Rectal smooth muscle tissue (tissue), 1 donor: ENCODE results near the gene KRTAP4-9.
"Not testable (repeated sequence)": the region's sequence is repeated elsewhere in the genome, so short reads cannot be mapped to it uniquely, and the experiment has no call there.

Experiments used
- H3K27ac ChIP-seq: one replicate; pipeline ENCODE4 v1.7.0; 2013; ENCODE audit warnings: low read depth, low read length, inconsistent platforms
- H3K27me3 ChIP-seq: one replicate; pipeline ENCODE4 v1.7.0; 2013; ENCODE audit warnings: low read length; ENCODE audit not compliant: control insufficient read depth, insufficient read depth
- H3K36me3 ChIP-seq: one replicate; pipeline ENCODE4 v1.7.0; 2013; ENCODE audit warnings: low read length; ENCODE audit not compliant: control insufficient read depth, insufficient read depth
- H3K4me1 ChIP-seq: one replicate; pipeline ENCODE4 v1.7.0; 2013; ENCODE audit warnings: low read length; ENCODE audit not compliant: control insufficient read depth, insufficient read depth
- H3K4me3 ChIP-seq: one replicate; pipeline ENCODE4 v1.7.0; 2013; ENCODE audit warnings: low read length
- H3K9ac ChIP-seq: one replicate; pipeline ENCODE4 v1.7.0; 2013; ENCODE audit warnings: low read length

The KRTAP4-9 gene

GRCh38 chr17:41123292-41123990 lies 18.3 kb downstream of the KRTAP4-9 start:
- H3K36me3 ChIP-seq, H3K4me3 ChIP-seq, H3K9ac ChIP-seq, H3K4me1 ChIP-seq, H3K27ac ChIP-seq, H3K27me3 ChIP-seq: not testable (repeated sequence)

- H3K4me1 ChIP-seq, H3K27me3 ChIP-seq, H3K27ac ChIP-seq, H3K9ac ChIP-seq, H3K4me3 ChIP-seq, H3K36me3 ChIP-seq: not testable (repeated sequence)
Measured at GRCh38 chr17:41123991-41124371, 18.8 kb downstream of the KRTAP4-9 start, which contains the start of gene KRTAP4-12. Gene KRTAP4-12, minus strand, starts transcription at chr17:41124182. Its CDS starts 60 bp downstream, at chr17:41124122.

- Histone ChIP-seq H3K4me3 (no peak overlapping the region), H3K36me3 (no peaks in the 10 kb centered on the region), H3K9ac (no peak overlapping the region), H3K27ac (no peak overlapping the region), H3K27me3 (no peaks in the 10 kb centered on the region), H3K4me1 (no peaks in the 10 kb centered on the region)
Measured at GRCh38 chr17:41125064-41125463, 19.9 kb downstream of the KRTAP4-9 start.

- Histone ChIP-seq H3K27me3 (no peaks in the 10 kb centered on the region), H3K27ac (no peak overlapping the region), H3K4me1 (no peaks in the 10 kb centered on the region), H3K4me3 (no peak overlapping the region), H3K9ac (no peak overlapping the region), H3K36me3 (no peaks in the 10 kb centered on the region)
Measured at GRCh38 chr17:41126412-41126811, 21.2 kb downstream of the KRTAP4-9 start.

- no peak overlapping the region for H3K27ac ChIP-seq
- no peaks in the 10 kb centered on the region for H3K27me3 ChIP-seq
- no peak overlapping the region for H3K9ac ChIP-seq
- no peaks in the 10 kb centered on the region for H3K4me1 ChIP-seq
- no peak overlapping the region for H3K4me3 ChIP-seq
- no peaks in the 10 kb centered on the region for H3K36me3 ChIP-seq
Measured at GRCh38 chr17:41127371-41127770, 22.2 kb downstream of the KRTAP4-9 start.

- Histone ChIP-seq H3K4me3 (no peak overlapping the region), H3K36me3 (no peaks in the 10 kb centered on the region), H3K27ac (no peak overlapping the region), H3K9ac (no peak overlapping the region), H3K27me3 (no peaks in the 10 kb centered on the region), H3K4me1 (no peaks in the 10 kb centered on the region)
Measured at GRCh38 chr17:41131979-41132378, 26.8 kb downstream of the KRTAP4-9 start.

- Histone ChIP-seq H3K4me3 (no peak overlapping the region), H3K27ac (no peak overlapping the region), H3K36me3 (no peaks in the 10 kb centered on the region), H3K27me3 (no peaks in the 10 kb centered on the region), H3K4me1 (no peaks in the 10 kb centered on the region), H3K9ac (no peak overlapping the region)
Measured at GRCh38 chr17:41133880-41134735, 28.9 kb downstream of the KRTAP4-9 start.

GRCh38 chr17:41139865-41140264 lies 34.7 kb downstream of the KRTAP4-9 start:
- not testable (repeated sequence) for H3K36me3 ChIP-seq

GRCh38 chr17:41140360-41141131 lies 35.4 kb downstream of the KRTAP4-9 start, which contains the start of gene KRTAP4-6:
Gene KRTAP4-6, minus strand, starts transcription at chr17:41140544. Its CDS starts 57 bp downstream, at chr17:41140487.
- H3K9ac ChIP-seq: no peak within 1 kb of the TSS
- no peaks in the 10 kb centered on the region for H3K36me3 ChIP-seq
- H3K27ac ChIP-seq: no peak within 1 kb of the TSS
- H3K4me1 ChIP-seq: no peaks in the 10 kb centered on the region
- no peaks in the 10 kb centered on the region for H3K27me3 ChIP-seq
- no peak within 1 kb of the TSS for H3K4me3 ChIP-seq

More at GRCh38 chr17:41139865-41140264, 34.7 kb downstream of the KRTAP4-9 start:
- not testable (repeated sequence) for H3K27me3 ChIP-seq, H3K9ac ChIP-seq, H3K4me3 ChIP-seq, H3K27ac ChIP-seq, H3K4me1 ChIP-seq

- Histone ChIP-seq H3K4me3 (no peak overlapping the region), H3K9ac (no peak overlapping the region), H3K27ac (no peak overlapping the region), H3K36me3 (no peaks in the 10 kb centered on the region), H3K27me3 (no peaks in the 10 kb centered on the region), H3K4me1 (no peaks in the 10 kb centered on the region)
Measured at GRCh38 chr17:41141361-41141760, 36.2 kb downstream of the KRTAP4-9 start.

- Histone ChIP-seq H3K9ac (no peak overlapping the region), H3K36me3 (no peaks in the 10 kb centered on the region), H3K4me1 (no peaks in the 10 kb centered on the region), H3K27ac (no peak overlapping the region), H3K4me3 (no peak overlapping the region), H3K27me3 (no peaks in the 10 kb centered on the region)
Measured at GRCh38 chr17:41144846-41145245, 39.7 kb downstream of the KRTAP4-9 start.

GRCh38 chr17:41145261-41145660 lies 40.1 kb downstream of the KRTAP4-9 start:
- Histone ChIP-seq H3K4me1 (no peaks in the 10 kb centered on the region), H3K36me3 (no peaks in the 10 kb centered on the region), H3K27me3 (no peaks in the 10 kb centered on the region), H3K4me3 (no peak overlapping the region), H3K27ac (no peak overlapping the region), H3K9ac (no peak overlapping the region)
